HepG2 (cell line): ENCODE results near the gene PFDN1. TPM values are rescaled to one million over a fixed set of nuclear protein-coding genes. Genes with fewer than 3 reads are reported as not detected.

ENCODE experiments used
- CENPX ChIP-seq: sonication (generic); formaldehyde crosslinking; IDR thresholded peaks from 2 replicates; pipeline ENCODE4 v1.9.0; 2021; ENCODE audit warnings: mild to moderate bottlenecking, missing genetic modification reagents, moderate library complexity
- ELF3 ChIP-seq: IDR thresholded peaks from 2 replicates; pipeline ENCODE4 v1.6.1; 2016; ENCODE audit warnings: missing genetic modification reagents, missing compliant biosample characterization
- ERF ChIP-seq: IDR thresholded peaks from 2 replicates; pipeline ENCODE4 v1.6.1; 2018; ENCODE audit warnings: missing biosample characterization, missing genetic modification reagents
- MAFF ChIP-seq: IDR thresholded peaks from 2 replicates; pipeline ENCODE4 v1.6.1; 2011; ENCODE audit warnings: low read depth, low read length, improper control_type of control experiment
- MTF1 ChIP-seq: sonication (generic); formaldehyde crosslinking; IDR thresholded peaks from 2 replicates; pipeline ENCODE4 v1.5.0; 2020; ENCODE audit warnings: missing genetic modification reagents
- NFKB2 ChIP-seq: sonication (generic); formaldehyde crosslinking; IDR thresholded peaks from 2 replicates; pipeline ENCODE4 v1.4.0; 2020; ENCODE audit warnings: missing genetic modification reagents, borderline replicate concordance
- POLR2A ChIP-seq, 2 experiments: IDR thresholded peaks; 2 replicates each; pipeline ENCODE4 v1.6.1; 2011; ENCODE audit warnings: low read depth in 2 of 2, low read length in 2 of 2, mild to moderate bottlenecking in 1 of 2, moderate library complexity in 1 of 2; ENCODE audit not compliant: insufficient read depth in 1 of 2
- SOX5 ChIP-seq: IDR thresholded peaks from 2 replicates; pipeline ENCODE4 v1.6.1; 2016; ENCODE audit warnings: borderline replicate concordance
- SP4 ChIP-seq: sonication (generic); formaldehyde crosslinking; IDR thresholded peaks from 2 replicates; pipeline ENCODE4 v1.8.1; 2023; ENCODE audit warnings: mild to moderate bottlenecking, missing genetic modification reagents
- TEAD2 ChIP-seq: sonication (generic); formaldehyde crosslinking; IDR thresholded peaks from 2 replicates; pipeline ENCODE4 v1.9.0; 2021; ENCODE audit warnings: missing genetic modification reagents
- ZBTB21 ChIP-seq: sonication (generic); formaldehyde crosslinking; IDR thresholded peaks from 2 replicates; pipeline ENCODE4 v1.4.0; 2020; ENCODE audit warnings: missing genetic modification reagents
- ZBTB8A ChIP-seq: sonication (generic); formaldehyde crosslinking; IDR thresholded peaks from 2 replicates; pipeline ENCODE4 v1.4.0; 2020; ENCODE audit warnings: mild to moderate bottlenecking, low read depth, missing genetic modification reagents, borderline replicate concordance
- ZFX ChIP-seq: sonication (generic); formaldehyde crosslinking; IDR thresholded peaks from 2 replicates; pipeline ENCODE4 v1.4.0; 2020; ENCODE audit warnings: mild to moderate bottlenecking, low read depth, missing genetic modification reagents, moderate library complexity
- ZNF232 ChIP-seq: sonication (generic); formaldehyde crosslinking; IDR thresholded peaks from 2 replicates; pipeline ENCODE4 v1.4.0; 2020; ENCODE audit warnings: missing genetic modification reagents, borderline replicate concordance
- ZNF567 ChIP-seq: sonication (generic); formaldehyde crosslinking; IDR thresholded peaks from 2 replicates; pipeline ENCODE4 v1.8.1; 2023; ENCODE audit warnings: mild to moderate bottlenecking, missing genetic modification reagents, borderline replicate concordance
- ZNF615 ChIP-seq: sonication (generic); formaldehyde crosslinking; IDR thresholded peaks from 2 replicates; pipeline ENCODE4 v1.5.0; 2020; ENCODE audit warnings: mild to moderate bottlenecking, missing genetic modification reagents, borderline replicate concordance
- ZSCAN30 ChIP-seq: sonication (generic); formaldehyde crosslinking; IDR thresholded peaks from 2 replicates; pipeline ENCODE4 v1.5.0; 2020; ENCODE audit warnings: mild to moderate bottlenecking, missing genetic modification reagents
- polyA plus RNA-seq, 8 experiments: library from polyadenylated mRNA; depleted of rRNA in 3 of 8; stranded (reverse) in 7 of 8; unstranded in 1 of 8; fragments of >200 nt; fragmentation: Illumina TruSeq in 4 of 8; extraction: Trizol in 4 of 8; gene quantifications; 2 replicates each; pipeline versions ENCODE4 v1.2.1 to v1.2.3, GENCODE V29; 2011 to 2016; ENCODE audit warnings: low read depth in 4 of 8, missing spikeins in 1 of 8, mixed read lengths in 1 of 8; ENCODE audit not compliant: insufficient read depth in 1 of 8
- total RNA-seq, 5 experiments: library from RNA; depleted of rRNA; stranded (reverse); fragments of >200 nt; fragmentation: Illumina TruSeq; extraction: Trizol; gene quantifications; 2 replicates each; pipeline ENCODE4 v1.2.3, GENCODE V29; 2016; ENCODE audit warnings: low read depth in 1 of 5
- TF ChIP-seq, protein P1 (sequence below): sonication (generic); formaldehyde crosslinking; IDR thresholded peaks from 2 replicates; pipeline ENCODE4 v1.9.0; 2022; ENCODE audit warnings: missing genetic modification reagents, mild to moderate bottlenecking, borderline replicate concordance
- TF ChIP-seq, protein P2 (sequence below): sonication (generic); formaldehyde crosslinking; IDR thresholded peaks from 2 replicates; pipeline ENCODE4 v1.5.0; 2020; ENCODE audit warnings: mild to moderate bottlenecking, missing genetic modification reagents, borderline replicate concordance
- TF ChIP-seq, protein P3 (sequence below): sonication (generic); formaldehyde crosslinking; IDR thresholded peaks from 2 replicates; pipeline ENCODE4 v1.5.1; 2020; ENCODE audit warnings: missing genetic modification reagents, mild to moderate bottlenecking, borderline replicate concordance
- TF ChIP-seq, protein P4 (sequence below): IDR thresholded peaks from 2 replicates; pipeline ENCODE4 v1.6.1; 2012; ENCODE audit warnings: low read depth, low read length, improper control_type of control experiment

The PFDN1 gene
- total and polyA plus RNA-seq, 2 of the 13 experiments (the other 11 are each of a cell fraction or from before 2014, with no cell fraction given): 67.2 to 70.8 TPM

DNA sequence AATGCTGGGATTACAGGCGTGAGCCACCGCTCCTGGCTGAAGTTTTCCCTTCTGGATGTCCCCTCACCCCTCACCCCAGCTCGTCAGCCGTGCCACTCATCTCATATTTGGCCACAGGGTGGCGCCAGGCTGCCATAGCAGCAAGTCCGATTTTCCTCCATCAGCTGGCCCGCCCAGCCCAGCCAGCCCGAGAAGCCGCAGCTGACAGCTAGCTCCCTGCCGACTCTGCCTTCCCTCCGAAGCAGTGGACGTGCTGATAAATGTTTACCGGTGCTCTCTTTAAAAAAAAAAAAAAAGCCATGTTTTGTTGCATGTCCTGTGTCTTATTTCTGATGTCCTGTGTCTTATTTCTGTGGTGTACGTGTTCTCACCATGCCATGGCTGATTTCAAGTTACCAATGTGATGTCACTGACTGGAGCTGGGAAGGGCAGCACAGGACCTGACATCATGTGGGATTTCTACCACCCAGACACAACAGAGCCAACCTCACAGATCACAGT lies 58.3 kb downstream of the PFDN1 start (continued):
- no peak for TF ChIP-seq TEAD2 (CRISPR knock-in tag)
- TF ChIP-seq ELF3: peak; percentile 48; the same call in 1 of the 2 replicates
- peak; percentile 37; the same call in 1 of the 2 replicates for TF ChIP-seq ZFX
- TF ChIP-seq, protein P1, sequence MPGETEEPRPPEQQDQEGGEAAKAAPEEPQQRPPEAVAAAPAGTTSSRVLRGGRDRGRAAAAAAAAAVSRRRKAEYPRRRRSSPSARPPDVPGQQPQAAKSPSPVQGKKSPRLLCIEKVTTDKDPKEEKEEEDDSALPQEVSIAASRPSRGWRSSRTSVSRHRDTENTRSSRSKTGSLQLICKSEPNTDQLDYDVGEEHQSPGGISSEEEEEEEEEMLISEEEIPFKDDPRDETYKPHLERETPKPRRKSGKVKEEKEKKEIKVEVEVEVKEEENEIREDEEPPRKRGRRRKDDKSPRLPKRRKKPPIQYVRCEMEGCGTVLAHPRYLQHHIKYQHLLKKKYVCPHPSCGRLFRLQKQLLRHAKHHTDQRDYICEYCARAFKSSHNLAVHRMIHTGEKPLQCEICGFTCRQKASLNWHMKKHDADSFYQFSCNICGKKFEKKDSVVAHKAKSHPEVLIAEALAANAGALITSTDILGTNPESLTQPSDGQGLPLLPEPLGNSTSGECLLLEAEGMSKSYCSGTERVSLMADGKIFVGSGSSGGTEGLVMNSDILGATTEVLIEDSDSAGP: peak; percentile 52
- no peak for TF ChIP-seq MTF1 (CRISPR knock-in tag)
- TF ChIP-seq ZNF567 (CRISPR knock-in tag): no peak
- no peak for TF ChIP-seq NFKB2 (CRISPR knock-in tag)
- no peak for TF ChIP-seq MAFF
- TF ChIP-seq ZBTB8A (CRISPR knock-in tag): no peak
- no peak for TF ChIP-seq ZSCAN30
- TF ChIP-seq ZBTB21 (CRISPR knock-in tag): no peak
- TF ChIP-seq SOX5 (CRISPR knock-in tag): no peak; the same call in 1 of the 2 replicates
- TF ChIP-seq ERF (CRISPR knock-in tag): 0 out of 2 replicates have a peak, but pooled peaks have one; percentile 32
- TF ChIP-seq, protein P2, sequence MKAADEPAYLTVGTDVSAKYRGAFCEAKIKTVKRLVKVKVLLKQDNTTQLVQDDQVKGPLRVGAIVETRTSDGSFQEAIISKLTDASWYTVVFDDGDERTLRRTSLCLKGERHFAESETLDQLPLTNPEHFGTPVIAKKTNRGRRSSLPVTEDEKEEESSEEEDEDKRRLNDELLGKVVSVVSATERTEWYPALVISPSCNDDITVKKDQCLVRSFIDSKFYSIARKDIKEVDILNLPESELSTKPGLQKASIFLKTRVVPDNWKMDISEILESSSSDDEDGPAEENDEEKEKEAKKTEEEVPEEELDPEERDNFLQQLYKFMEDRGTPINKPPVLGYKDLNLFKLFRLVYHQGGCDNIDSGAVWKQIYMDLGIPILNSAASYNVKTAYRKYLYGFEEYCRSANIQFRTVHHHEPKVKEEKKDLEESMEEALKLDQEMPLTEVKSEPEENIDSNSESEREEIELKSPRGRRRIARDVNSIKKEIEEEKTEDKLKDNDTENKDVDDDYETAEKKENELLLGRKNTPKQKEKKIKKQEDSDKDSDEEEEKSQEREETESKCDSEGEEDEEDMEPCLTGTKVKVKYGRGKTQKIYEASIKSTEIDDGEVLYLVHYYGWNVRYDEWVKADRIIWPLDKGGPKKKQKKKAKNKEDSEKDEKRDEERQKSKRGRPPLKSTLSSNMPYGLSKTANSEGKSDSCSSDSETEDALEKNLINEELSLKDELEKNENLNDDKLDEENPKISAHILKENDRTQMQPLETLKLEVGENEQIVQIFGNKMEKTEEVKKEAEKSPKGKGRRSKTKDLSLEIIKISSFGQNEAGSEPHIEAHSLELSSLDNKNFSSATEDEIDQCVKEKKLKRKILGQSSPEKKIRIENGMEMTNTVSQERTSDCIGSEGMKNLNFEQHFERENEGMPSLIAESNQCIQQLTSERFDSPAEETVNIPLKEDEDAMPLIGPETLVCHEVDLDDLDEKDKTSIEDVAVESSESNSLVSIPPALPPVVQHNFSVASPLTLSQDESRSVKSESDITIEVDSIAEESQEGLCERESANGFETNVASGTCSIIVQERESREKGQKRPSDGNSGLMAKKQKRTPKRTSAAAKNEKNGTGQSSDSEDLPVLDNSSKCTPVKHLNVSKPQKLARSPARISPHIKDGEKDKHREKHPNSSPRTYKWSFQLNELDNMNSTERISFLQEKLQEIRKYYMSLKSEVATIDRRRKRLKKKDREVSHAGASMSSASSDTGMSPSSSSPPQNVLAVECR (CRISPR knock-in tag): peak; percentile 40; the same call in 1 of the 2 replicates
- TF ChIP-seq POLR2A (IDR thresholded peaks at IDR 0.05; ENCODE audit: insufficient read depth in 1 of 2, low read depth in 2 of 2, low read length in 2 of 2): no peak
- TF ChIP-seq, protein P3, sequence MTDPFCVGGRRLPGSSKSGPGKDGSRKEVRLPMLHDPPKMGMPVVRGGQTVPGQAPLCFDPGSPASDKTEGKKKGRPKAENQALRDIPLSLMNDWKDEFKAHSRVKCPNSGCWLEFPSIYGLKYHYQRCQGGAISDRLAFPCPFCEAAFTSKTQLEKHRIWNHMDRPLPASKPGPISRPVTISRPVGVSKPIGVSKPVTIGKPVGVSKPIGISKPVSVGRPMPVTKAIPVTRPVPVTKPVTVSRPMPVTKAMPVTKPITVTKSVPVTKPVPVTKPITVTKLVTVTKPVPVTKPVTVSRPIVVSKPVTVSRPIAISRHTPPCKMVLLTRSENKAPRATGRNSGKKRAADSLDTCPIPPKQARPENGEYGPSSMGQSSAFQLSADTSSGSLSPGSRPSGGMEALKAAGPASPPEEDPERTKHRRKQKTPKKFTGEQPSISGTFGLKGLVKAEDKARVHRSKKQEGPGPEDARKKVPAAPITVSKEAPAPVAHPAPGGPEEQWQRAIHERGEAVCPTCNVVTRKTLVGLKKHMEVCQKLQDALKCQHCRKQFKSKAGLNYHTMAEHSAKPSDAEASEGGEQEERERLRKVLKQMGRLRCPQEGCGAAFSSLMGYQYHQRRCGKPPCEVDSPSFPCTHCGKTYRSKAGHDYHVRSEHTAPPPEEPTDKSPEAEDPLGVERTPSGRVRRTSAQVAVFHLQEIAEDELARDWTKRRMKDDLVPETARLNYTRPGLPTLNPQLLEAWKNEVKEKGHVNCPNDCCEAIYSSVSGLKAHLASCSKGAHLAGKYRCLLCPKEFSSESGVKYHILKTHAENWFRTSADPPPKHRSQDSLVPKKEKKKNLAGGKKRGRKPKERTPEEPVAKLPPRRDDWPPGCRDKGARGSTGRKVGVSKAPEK (CRISPR knock-in tag): no peak
- TF ChIP-seq, protein P4, sequence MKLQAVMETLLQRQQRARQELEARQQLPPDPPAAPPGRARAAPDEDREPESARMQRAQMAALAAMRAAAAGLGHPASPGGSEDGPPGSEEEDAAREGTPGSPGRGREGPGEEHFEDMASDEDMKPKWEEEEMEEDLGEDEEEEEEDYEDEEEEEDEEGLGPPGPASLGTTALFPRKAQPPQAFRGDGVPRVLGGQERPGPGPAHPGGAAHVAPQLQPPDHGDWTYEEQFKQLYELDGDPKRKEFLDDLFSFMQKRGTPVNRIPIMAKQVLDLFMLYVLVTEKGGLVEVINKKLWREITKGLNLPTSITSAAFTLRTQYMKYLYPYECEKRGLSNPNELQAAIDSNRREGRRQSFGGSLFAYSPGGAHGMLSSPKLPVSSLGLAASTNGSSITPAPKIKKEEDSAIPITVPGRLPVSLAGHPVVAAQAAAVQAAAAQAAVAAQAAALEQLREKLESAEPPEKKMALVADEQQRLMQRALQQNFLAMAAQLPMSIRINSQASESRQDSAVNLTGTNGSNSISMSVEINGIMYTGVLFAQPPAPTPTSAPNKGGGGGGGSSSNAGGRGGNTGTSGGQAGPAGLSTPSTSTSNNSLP: no peak
- no peak for TF ChIP-seq ZNF232
- no peak for TF ChIP-seq ZNF615 (CRISPR knock-in tag)
- no peak for TF ChIP-seq SP4
- no peak for TF ChIP-seq CENPX (CRISPR knock-in tag)
